Body of pancreas (tissue), 4 donors: ENCODE data around the gene ARHGAP29. TPM values are rescaled to one million over a fixed set of nuclear protein-coding genes. Genes with fewer than 3 reads are reported as not detected.
"Not testable (repeated sequence)": the region's sequence is repeated elsewhere in the genome, so short reads cannot be mapped to it uniquely, and the experiment has no call there.

ENCODE experiments used
- ATAC-seq: fragments of 150-250 bp; one replicate; pipeline ENCODE4 v1.9.1; 2016
- DNase-seq, 4 donors: peaks; one replicate each; pipeline ENCODE4 v3.0.0-alpha.2; 2019
- H3K27ac ChIP-seq, 4 donors: fragments of 200-600 bp; sonication (generic); 1 replicate in 3 of 4; 2 replicates in 1 of 4; pipeline versions ENCODE4 v1.5.1 to v1.6.1; 2016 to 2019; ENCODE audit warnings: mild to moderate bottlenecking in 1 of 4, mixed read lengths in 1 of 4, moderate library complexity in 1 of 4
- H3K27me3 ChIP-seq, 2 donors: fragments of 200-600 bp; sonication (generic); one replicate each; pipeline ENCODE4 v1.6.0; 2016; ENCODE audit warnings: mild to moderate bottlenecking in 1 of 2
- H3K36me3 ChIP-seq, 2 donors: fragments of 200-600 bp; sonication (generic); replicated peaks in 1 of 2; 2 replicates each; pipeline ENCODE4 v1.5.1; 2016; ENCODE audit warnings: low read depth in 2 of 2; ENCODE audit not compliant: insufficient read depth in 1 of 2
- H3K4me1 ChIP-seq: fragments of 200-600 bp; sonication (generic); one replicate; pipeline ENCODE4 v1.6.0; 2016
- H3K4me3 ChIP-seq, 2 donors: fragments of 200-600 bp; sonication (generic); 1 replicate in 1 of 2; 2 replicates in 1 of 2; pipeline ENCODE4 v1.5.1; 2016 to 2019
- H3K9me3 ChIP-seq, 3 donors: fragments of 200-600 bp; sonication (generic); 1 replicate in 2 of 3; 2 replicates in 1 of 3; pipeline ENCODE4 v1.5.1; 2016
- CTCF ChIP-seq, 7 experiments: fragments of 450-650 bp in 4 of 7; fragments of 200-600 bp in 3 of 7; sonication (generic) in 3 of 7; IDR thresholded peaks; one replicate each; pipeline ENCODE4 v1.5.1; 2016 to 2019; ENCODE audit warnings: antibody characterized with exemption in 7 of 7
- POLR2A ChIP-seq, 3 donors: fragments of 450-650 bp; IDR thresholded peaks; one replicate each; pipeline ENCODE4 v1.6.1; 2016; ENCODE audit warnings: antibody characterized with exemption in 3 of 3, mild to moderate bottlenecking in 2 of 3
- WGBS, 2 donors: methylation state at CpG; one replicate each; pipeline ENCODE4 v1.1.5; 2017; 5-methylcytosine and 5-hydroxymethylcytosine counted together
- intact Hi-C: fragments of 100-400 bp; cut with DNase I; formaldehyde crosslinking; loops from one replicate; pipeline ENCODE4 v1.15.1; 2023
- total RNA-seq, 2 donors: library from RNA; depleted of rRNA; stranded (reverse); fragments of >200 nt; gene quantifications; one replicate each; pipeline ENCODE4 v1.1.0, GENCODE V29; 2016

The ARHGAP29 gene
- total RNA-seq, 2 donors from 2014 or later: 20.1 to 22.8 TPM

- H3K9me3 ChIP-seq: no peaks in the 10 kb centered on the region
- no peak overlapping the region for H3K27ac ChIP-seq
- 53 to 60% methylated on average over 4 of the region's 4 CpGs for WGBS, 2 donors
- no peaks in the 10 kb centered on the region for H3K36me3 ChIP-seq
- TF ChIP-seq POLR2A (IDR thresholded peaks at IDR 0.05) (no peak), CTCF (IDR thresholded peaks at IDR 0.05) (no peak)
- no peak for DNase-seq
- ATAC-seq: no peak
- H3K4me3 ChIP-seq: no peak overlapping the region
- H3K27me3 ChIP-seq: no peaks in the 10 kb centered on the region
- H3K4me1 ChIP-seq: no peaks in the 10 kb centered on the region
- intact Hi-C loops: no loop called here
Observed at GRCh38 chr1:94160811-94161210, 76.6 kb downstream of the ARHGAP29 start.

GRCh38 chr1:94156096-94156625 is 81.2 kb downstream of the ARHGAP29 start:
- WGBS, 2 donors: 40 to 63% methylated on average over 1 of the region's 1 CpG
- Histone ChIP-seq H3K9me3 (no peaks in the 10 kb centered on the region), H3K4me1 (no peaks in the 10 kb centered on the region), H3K27me3 (no peaks in the 10 kb centered on the region), H3K36me3 (no peaks in the 10 kb centered on the region), H3K4me3 (no peak overlapping the region), H3K27ac (no peak overlapping the region)
- ATAC-seq (no peak), DNase-seq (no peak)
- TF ChIP-seq POLR2A (IDR thresholded peaks at IDR 0.05) (no peak), CTCF (IDR thresholded peaks at IDR 0.05) (no peak)
- intact Hi-C loops: no loop called here

- H3K27me3 ChIP-seq: no peaks in the 10 kb centered on the region
- no peak overlapping the region for H3K4me3 ChIP-seq
- H3K36me3 ChIP-seq: no peaks in the 10 kb centered on the region
- ATAC-seq (no peak), DNase-seq (no peak)
- no peak overlapping the region for H3K27ac ChIP-seq
- WGBS, 2 donors: 86 to 88% methylated on average over 1 of the region's 1 CpG
- H3K9me3 ChIP-seq: no peaks in the 10 kb centered on the region
- intact Hi-C loops: no loop called here
- no peak for TF ChIP-seq POLR2A (IDR thresholded peaks at IDR 0.05)
- no peak for TF ChIP-seq CTCF (IDR thresholded peaks at IDR 0.05)
- H3K4me1 ChIP-seq: no peaks in the 10 kb centered on the region
Observed at GRCh38 chr1:94154989-94155388, 82.4 kb downstream of the ARHGAP29 start.

- WGBS, 2 donors: 44 to 56% methylated on average over 1 of the region's 1 CpG
- no peaks in the 10 kb centered on the region for H3K9me3 ChIP-seq
- no peaks in the 10 kb centered on the region for H3K36me3 ChIP-seq
- intact Hi-C loops: no loop called here
- DNase-seq (no peak), ATAC-seq (no peak)
- H3K27ac ChIP-seq: no peak overlapping the region
- TF ChIP-seq CTCF (IDR thresholded peaks at IDR 0.05) (no peak), POLR2A (IDR thresholded peaks at IDR 0.05) (no peak)
- H3K4me3 ChIP-seq: no peak overlapping the region
- no peaks in the 10 kb centered on the region for H3K27me3 ChIP-seq
- H3K4me1 ChIP-seq: no peaks in the 10 kb centered on the region
Observed at GRCh38 chr1:94153133-94153532, 84.3 kb downstream of the ARHGAP29 start.

GRCh38 chr1:94149166-94149565 is 88.2 kb downstream of the ARHGAP29 start:
- H3K4me3 ChIP-seq, ATAC-seq, intact Hi-C loops, H3K27ac ChIP-seq, H3K4me1 ChIP-seq, DNase-seq, H3K9me3 ChIP-seq, H3K36me3 ChIP-seq, H3K27me3 ChIP-seq: not testable (repeated sequence)
